ENCODE data around the gene ESPL1.
"Not testable (repeated sequence)": the region's sequence is repeated elsewhere in the genome, so short reads cannot be mapped to it uniquely, and the experiment has no call there.

The ESPL1 gene

DNA sequence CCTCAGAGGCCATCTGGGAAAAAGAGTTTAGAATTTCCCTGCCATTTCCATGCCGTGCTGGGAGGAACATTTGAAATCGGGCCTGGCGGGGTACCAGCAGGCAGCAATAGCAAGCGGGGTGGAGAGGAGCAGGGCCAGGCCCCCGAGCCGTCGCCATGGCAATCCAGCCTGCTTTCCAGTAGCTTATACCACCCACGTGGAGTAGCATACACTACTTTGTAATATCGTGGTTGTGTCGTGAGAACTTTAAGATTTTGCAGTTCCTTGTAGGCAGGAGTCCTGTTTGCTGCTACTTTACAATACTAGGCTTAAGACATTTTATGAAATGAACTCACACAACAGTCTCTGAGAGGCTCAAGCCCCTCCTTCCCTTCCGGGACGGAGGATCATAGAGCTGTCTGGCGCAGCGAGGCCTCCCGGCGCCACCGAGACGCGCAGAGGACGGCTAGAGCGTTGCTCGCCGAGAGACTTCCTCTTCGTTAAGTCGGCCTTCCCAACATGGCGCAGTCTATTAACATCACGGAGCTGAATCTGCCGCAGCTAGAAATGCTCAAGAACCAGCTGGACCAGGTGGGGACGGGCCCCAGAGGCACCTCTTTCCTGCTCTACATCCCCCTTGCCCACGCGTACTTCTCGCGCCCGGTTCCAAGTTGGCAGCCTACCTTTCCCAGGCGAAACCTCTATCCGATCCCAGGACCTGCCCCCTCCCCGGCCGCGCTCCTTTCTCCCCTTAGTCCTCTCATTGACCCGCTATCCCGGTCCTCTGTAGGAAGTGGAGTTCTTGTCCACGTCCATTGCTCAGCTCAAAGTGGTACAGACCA, 27.2 kb downstream of the ESPL1 start, which contains the start of gene PFDN5:
TSS of gene PFDN5 (plus strand) at position 473 of the 821 bp plus-strand sequence. CDS start at position 499, 26 bp downstream.
- DNase-seq (ENCODE audit: low spot score) = peak; percentile 87
- TF ChIP-seq, protein P1, sequence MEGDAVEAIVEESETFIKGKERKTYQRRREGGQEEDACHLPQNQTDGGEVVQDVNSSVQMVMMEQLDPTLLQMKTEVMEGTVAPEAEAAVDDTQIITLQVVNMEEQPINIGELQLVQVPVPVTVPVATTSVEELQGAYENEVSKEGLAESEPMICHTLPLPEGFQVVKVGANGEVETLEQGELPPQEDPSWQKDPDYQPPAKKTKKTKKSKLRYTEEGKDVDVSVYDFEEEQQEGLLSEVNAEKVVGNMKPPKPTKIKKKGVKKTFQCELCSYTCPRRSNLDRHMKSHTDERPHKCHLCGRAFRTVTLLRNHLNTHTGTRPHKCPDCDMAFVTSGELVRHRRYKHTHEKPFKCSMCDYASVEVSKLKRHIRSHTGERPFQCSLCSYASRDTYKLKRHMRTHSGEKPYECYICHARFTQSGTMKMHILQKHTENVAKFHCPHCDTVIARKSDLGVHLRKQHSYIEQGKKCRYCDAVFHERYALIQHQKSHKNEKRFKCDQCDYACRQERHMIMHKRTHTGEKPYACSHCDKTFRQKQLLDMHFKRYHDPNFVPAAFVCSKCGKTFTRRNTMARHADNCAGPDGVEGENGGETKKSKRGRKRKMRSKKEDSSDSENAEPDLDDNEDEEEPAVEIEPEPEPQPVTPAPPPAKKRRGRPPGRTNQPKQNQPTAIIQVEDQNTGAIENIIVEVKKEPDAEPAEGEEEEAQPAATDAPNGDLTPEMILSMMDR (IDR thresholded peaks at IDR 0.05; ENCODE audit: extremely low read depth, missing control alignments) = no peak

DNA sequence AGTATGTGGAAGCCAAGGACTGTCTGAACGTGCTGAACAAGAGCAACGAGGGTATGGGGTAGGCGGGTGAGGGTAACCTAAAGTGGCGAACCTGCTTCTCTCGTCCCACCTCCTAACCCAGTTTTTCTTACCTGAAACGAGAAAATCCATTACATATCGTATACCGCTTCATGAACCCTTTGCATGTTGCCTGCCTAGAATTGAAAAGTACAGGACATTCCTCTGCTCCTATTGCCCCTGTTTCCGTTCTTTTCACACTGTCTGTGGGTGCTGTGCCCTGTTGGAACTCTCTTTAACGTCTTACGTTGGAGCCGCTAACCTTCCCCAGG, 27.8 kb downstream of the ESPL1 start:
- TF ChIP-seq, protein P1 (IDR thresholded peaks at IDR 0.05; ENCODE audit: extremely low read depth, missing control alignments) = no peak
- no peak for DNase-seq (ENCODE audit: low spot score)

DNA sequence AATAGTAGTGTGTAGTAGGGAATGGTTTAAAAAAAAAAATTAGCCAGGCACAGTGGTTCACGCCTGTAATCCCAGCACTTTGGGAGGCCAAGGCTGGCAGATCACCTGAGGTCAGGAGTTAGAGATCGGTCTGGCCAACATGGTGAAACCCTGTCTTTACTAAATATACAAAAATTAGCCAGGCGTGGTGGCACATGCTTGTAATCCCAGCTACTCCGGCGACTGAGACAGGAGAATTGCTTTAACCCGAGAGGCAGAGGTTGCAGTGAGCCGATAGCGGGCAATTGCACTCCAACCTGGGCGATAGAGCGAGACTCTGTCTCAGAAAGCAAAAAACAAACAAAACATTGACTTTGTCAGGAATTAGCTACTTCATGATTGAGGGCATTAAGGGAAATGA, 29.0 kb downstream of the ESPL1 start:
- not testable (repeated sequence) for DNase-seq (ENCODE audit: low spot score)

DNA sequence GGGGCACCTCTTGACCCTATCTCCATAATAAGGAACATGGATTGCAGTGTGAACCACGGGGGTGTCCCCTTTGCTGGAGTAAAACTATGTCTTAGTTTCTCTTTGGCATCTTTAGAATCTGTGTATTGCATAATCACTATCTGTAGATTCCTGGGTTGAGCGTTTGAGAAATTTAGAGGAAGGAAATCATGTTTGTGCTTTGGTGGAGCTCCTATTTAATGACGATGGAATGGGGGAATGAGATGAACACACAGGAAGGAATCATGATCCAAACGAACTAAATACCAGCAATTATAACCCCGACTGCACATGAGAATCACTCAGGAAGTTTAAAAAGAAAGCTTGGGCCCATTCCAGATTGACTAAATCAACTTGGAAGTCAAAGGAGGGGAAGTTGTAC, 30.1 kb downstream of the ESPL1 start:
- no peak for DNase-seq (ENCODE audit: low spot score)

DNA sequence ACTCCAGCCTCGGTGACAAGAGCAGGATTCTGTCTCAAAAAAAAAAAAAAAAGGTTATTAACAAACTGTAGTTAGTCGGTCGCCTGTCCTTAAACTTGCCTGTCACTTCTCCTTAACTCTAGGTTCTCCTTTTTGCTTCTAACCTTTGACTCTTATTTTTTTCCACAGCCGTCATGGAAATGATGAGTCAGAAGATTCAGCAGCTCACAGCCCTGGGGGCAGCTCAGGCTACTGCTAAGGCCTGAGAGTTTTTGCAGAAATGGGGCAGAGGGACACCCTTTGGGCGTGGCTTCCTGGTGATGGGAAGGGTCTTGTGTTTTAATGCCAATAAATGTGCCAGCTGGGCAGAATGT, 31.0 kb downstream of the ESPL1 start:
- TF ChIP-seq, protein P1 (IDR thresholded peaks at IDR 0.05; ENCODE audit: extremely low read depth, missing control alignments) = no peak
- no peak for DNase-seq (ENCODE audit: low spot score)

More for the DNA sequence above, 30.1 kb downstream of the ESPL1 start:
- TF ChIP-seq, protein P1 (IDR thresholded peaks at IDR 0.05; ENCODE audit: extremely low read depth, missing control alignments) = no peak

DNA sequence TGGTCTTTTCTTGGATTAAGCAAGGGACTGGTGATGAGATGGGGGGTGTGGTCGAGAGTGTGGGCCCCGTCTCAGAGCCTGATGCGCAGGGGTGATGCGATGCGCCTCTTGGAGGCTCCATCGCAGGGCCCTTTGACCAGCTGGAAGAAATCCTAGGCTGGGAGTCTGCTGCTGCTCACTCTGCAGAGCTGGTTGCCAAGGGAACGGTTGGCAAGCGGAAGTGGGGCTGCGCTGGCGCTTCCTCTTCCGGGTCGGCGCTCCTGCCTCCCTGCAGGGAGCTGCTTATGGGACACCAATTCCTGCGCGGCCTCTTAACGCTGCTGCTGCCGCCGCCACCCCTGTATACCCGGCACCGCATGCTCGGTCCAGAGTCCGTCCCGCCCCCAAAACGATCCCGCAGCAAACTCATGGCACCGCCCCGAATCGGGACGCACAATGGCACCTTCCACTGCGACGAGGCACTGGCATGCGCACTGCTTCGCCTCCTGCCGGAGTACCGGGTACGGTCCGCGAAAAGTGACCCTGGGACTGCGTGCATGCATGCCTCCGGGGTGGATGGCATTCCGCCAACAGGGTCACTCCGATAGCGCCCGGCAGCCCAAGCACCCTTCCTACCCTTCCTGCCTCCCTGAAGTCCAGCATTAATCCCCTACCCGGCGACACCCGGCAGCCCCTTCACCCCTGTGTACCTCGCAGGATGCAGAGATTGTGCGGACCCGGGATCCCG, 31.5 kb downstream of the ESPL1 start, which contains the start of gene MYG1:
TSS of gene MYG1 (plus strand) at position 242 of the 727 bp plus-strand sequence. CDS start at position 285, 43 bp downstream.
- peak; percentile 82 for DNase-seq (ENCODE audit: low spot score)
- TF ChIP-seq, protein P1 (IDR thresholded peaks at IDR 0.05; ENCODE audit: extremely low read depth, missing control alignments) = no peak

DNA sequence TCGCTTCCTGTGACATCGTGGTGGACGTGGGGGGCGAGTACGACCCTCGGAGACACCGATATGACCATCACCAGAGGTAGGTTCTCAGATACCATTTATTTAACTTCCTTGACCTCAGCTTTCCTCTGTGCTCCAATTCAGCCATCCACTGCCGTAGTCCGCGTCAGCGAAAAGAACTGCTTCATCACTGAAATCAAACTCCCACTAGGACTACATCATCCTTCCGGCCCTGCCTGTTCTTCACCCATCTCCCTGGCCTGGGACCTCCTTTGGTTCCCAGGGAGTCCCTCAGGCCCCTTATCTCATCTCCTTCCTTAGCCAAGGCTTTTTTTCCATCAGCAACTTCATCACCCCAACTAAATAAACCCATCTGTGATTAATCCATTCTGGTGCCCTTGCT, 32.1 kb downstream of the ESPL1 start:
- no peak for DNase-seq (ENCODE audit: low spot score)
- TF ChIP-seq, protein P1 (IDR thresholded peaks at IDR 0.05; ENCODE audit: extremely low read depth, missing control alignments) = no peak
